Measurements from ENCODE around the gene ISG20.

Gene ISG20

DNA sequence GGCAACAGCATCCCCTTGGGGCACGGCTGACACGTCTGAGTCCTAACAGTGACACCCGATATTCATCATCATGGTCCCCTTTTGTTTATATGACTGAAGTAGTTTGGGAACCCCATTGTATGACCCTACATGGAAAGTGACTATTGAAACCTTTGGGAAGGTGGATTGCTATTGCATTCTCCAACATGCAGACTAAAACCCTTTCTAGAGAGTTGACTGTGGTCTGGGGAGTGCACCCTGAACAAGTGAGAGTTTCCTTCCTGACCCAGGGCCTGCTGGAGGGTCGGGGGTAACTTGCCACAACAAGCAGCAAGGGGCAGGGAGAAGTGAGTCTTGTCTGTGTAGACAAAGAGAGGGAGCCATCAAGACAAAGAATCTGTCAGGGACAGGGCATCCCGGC, 54.4 kb downstream of the ISG20 start:
- no peak for DNase-seq

DNA sequence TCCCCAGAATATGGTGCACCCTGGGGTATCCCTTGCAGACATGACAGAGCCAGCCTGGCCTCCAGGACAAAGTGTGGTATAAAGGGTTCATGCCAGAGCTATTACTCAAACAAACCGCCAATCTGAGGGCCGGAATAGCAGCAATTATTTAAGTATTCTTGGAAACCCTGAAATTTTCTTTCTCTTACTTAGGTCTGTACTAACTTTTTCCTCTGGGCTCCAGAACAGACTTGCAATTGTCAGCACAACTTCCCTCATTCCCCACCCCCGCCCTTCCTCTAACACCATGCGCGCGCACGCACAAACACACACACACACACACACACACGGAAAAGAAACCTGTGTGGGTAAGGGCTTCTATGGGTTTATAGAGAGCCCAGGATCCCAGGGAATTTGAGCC, 56.3 kb downstream of the ISG20 start:
- DNase-seq, result no peak
- no peak for ATAC-seq

More for the DNA sequence above, 54.4 kb downstream of the ISG20 start:
- ATAC-seq, result no peak

DNA sequence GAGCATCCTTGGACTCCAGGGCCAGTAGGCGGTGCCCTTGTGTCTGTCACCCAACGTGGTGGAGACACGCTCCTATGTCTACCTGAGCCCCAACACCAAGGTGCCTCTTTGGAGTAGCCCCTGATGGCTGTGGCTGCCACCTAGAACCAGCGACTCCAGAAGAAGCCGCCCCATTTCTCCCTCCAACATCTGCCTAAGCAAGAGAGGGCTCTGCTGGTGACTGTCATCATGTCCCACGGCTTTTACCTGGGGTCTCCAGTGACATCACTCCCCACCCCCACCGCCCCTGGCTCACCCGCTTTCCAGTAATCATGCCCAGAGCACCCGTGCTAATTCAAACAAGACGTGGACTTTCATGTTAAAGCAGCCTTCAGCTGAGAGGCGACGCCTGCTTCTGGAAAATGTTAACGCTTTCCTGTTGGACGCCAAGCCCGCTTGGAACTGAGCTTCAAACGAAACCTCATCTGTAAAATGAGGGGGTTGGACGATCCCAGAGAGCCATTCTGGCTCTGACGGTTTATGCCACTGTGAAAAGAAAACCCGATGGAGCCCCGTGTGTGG, 57.0 kb downstream of the ISG20 start:
- no peak for ATAC-seq
- no peak for DNase-seq

DNA sequence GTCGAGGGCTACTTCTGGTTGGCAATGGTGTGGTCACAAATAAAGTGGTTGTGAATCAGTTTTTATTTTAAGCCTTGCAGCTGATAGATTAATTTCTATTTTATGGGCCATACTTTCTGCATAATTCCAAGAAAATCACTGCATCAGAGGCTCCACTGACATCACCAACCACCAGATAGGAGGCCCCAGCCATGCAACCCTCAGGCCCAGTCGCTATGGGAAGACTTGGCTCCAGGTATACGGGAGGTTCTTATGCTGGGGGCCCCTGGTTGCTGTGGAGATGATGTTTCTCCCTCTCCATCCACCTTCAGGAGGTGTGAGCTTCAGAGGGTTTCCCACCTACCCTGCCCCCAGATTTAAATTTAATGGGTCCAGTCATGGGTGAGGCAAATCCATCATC, 57.4 kb downstream of the ISG20 start:
- DNase-seq (no peak), ATAC-seq (no peak)

DNA sequence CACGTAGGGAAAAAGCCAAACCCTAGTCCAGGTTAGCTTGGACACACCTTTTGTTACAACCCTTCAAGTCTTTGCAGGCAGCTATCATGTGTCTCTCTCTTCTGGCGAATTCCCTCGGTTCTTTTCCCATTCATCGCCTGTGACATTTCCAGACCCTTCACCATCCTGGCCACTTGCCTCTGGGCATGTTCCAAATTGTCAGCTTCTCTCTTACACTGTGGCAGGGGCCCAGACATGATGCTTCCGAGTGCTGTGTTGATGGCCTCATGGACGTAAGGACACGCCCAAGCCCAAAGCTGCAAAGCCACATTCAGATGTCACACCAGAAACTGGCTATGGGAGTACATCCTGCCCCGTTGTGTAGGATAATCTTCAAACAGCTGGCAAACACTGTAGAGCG, 58.5 kb downstream of the ISG20 start:
- no peak for DNase-seq
- ATAC-seq, result no peak

DNA sequence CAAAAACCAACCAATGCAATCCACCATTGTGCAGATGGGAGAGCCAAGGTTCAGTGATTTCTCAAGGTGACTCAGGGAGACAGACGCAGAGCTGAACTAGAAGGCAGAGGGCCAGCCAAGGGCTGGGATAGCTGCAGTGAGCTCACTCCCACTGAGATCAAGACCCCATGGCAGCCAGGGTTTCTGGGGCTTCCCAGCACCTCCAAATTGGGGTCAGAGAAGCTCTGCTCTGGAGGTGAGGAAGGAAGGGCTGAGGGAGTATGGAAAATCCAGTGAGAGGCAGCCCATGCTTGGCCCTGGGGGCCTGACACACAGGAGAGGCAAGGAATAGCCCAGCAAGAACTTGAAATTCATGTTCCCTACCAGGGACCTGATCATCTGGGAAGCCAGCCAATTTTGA, 61.0 kb downstream of the ISG20 start:
- ATAC-seq (no peak), DNase-seq (no peak)

DNA sequence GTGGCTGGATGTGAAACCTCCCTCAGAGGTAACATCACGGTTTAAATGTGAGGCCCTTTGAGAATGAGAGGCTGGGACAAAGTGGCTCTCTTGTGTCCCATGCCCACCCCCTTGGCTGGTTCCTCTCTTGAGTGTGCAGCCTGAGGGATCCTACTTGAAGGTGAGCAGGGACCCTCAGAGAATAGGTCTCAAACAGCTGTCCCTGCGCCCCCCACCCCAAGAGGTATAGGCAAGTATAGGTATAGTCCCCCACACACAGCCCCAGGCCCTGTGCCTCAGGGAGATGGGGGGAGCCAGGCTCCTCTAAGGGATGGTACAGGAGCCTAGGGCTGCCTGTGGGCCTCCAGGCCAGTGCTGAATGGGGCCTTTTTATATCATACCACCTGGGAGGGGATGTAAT, 61.9 kb downstream of the ISG20 start:
- no peak for DNase-seq
- no peak for ATAC-seq

DNA sequence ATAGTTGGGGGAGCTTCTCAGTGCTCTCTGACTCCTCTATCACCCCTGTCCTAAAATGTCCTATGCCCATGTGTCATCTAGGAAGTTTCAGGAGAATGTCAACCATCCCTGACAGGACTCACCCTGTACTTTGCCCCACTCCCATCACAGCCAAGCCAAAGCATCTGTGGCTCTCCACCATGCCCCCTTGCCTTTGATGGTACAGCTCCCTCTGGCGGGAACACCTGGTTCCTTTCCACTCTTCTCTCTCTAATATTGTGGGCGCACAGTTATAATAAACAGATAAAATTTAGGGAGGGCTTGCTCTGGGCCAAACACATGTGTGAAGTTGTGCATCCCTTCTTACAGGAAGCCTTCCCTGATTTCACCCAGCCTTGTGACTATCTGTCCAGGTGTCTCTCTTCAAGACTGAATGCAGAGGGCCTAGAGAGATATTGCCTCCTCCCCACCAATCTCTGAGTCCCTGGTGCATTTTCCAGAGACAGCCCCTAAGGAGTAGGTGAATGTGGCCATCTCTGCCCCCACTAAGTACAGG, 62.8 kb downstream of the ISG20 start:
- ATAC-seq (no peak), DNase-seq (peak; percentile 15)

DNA sequence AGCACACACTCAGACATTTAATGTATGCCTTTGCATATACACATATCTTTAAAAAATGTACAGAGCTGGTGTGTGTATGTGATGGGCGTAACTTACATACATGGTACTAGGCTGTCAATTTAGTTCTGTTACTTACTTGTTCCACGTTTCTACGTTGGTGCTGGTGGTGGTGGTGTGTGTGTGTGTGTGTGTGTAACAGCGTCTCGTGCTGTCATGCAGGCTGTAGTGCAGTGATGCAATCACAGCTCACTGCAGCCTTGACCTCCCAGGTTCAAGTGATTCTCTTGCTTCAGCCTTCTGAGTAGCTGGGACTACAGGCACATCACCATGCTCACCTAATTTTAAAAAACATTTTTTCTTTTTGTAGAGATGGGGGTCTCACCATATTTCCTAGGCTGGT, 64.2 kb downstream of the ISG20 start:
- no peak for DNase-seq
- no peak for ATAC-seq

DNA sequence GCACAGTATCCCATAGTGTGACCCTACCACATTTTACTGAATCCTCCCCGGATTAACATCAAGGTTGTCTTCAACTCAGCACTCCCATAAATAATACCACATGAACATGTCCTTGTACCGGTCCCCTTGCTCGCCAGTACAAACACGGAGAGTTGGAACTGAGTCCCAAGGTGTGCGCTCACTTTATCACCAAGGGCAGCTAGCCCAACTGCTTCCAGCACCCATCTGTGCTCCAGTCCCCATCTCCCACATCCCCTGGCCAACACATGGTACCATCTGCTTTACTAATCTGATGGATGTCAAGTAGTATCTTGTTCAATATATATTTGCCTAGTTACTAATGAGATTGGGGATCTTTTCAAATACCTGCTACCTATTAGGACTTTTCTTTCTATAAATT, 64.7 kb downstream of the ISG20 start:
- DNase-seq (no peak), ATAC-seq (no peak)

DNA sequence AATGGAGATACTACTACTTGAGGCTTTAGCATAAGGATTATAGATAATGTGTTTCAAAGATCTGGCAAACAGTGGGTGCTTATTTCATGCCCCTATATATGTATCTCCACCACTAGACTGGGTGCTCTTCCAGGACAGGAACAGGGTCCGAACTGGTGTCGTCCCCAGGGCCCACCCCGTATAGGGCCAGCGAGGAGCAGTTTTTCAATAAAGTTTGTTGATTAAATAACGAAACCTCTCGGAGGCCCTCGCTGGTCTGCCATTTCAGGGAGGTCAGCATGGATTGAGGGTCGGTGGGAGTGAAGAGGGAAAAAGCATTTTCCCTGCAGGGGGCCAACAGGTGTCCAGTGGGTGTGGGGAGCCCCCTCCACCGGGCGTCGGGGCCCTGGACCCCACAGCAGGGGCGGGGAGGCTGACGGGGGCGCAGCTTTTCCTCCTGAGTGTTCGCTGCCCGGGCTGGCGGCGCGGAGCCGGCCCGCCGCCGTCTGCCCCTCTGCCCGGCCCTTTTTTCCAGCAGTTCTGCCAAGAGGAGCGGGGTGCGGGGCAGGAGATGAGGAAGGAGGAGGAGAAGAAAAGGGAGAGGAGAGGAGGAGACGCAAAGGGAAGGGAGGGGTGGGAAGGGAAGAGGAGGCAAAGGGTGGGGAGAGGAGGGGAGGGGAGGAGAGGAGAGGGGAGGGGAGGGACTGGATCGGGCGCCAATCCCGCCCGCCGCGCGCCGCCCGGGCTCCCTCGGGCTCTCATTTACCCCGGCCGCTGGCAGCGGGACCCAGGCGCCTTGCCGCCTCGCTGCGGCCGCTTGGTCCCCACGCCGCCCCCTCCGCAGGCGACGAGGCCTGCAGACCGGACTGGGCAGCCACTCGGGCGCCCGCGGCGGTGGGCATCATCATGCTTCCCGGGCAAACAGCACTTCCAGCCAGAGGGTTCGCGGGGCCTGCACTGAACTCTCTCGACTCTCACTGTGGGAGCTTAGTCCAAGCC, 66.3 kb downstream of the ISG20 start:
- peak; percentile 16 for DNase-seq
- ATAC-seq, result peak; percentile 34

DNA sequence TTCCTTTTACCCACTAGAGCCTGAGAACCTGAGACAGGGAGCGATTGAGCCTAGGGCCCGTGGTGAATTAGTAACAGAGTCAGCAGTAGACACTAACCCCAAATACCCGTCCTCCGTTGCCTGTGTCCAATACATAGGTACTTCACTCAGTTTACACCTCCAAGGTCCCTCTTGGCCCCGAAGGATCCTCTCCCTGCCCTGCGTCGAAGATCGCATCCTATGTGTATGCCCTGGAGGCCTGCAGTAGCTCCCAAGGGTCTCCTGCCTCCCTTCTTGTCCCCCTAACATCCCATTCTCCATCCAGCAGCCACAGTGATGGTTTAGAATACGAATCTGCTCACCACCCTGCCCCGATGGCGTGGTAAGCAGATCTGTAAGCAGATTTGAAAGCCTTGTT, 67.0 kb downstream of the ISG20 start:
- no peak for ATAC-seq
- no peak for DNase-seq
